Spleen (tissue), 11 donors: ENCODE data around the gene PHKG1. TPM values are rescaled to one million over a fixed set of nuclear protein-coding genes. Genes with fewer than 3 reads are reported as not detected.
"Not testable (repeated sequence)": the region's sequence is repeated elsewhere in the genome, so short reads cannot be mapped to it uniquely, and the experiment has no call there.

Experiments used
- DNase-seq: peaks from one replicate; pipeline ENCODE4 v3.0.0-alpha.2; 2020
- H3K27ac ChIP-seq, 8 donors: fragments of 200-600 bp; sonication (generic) in 7 of 8; 1 replicate in 4 of 8; 2 replicates in 4 of 8; pipeline versions ENCODE4 v1.5.0 to v1.8.0; 2016 to 2021; ENCODE audit warnings: inconsistent platforms in 4 of 8, mild to moderate bottlenecking in 4 of 8, moderate library complexity in 1 of 8
- H3K27me3 ChIP-seq, 7 donors: fragments of 200-600 bp; sonication (generic) in 6 of 7; replicated peaks in 1 of 7; 1 replicate in 4 of 7; 2 replicates in 3 of 7; pipeline versions ENCODE4 v1.5.0 to v1.8.0; 2016 to 2021; ENCODE audit warnings: inconsistent platforms in 3 of 7, mild to moderate bottlenecking in 1 of 7
- H3K36me3 ChIP-seq, 6 donors: fragments of 200-600 bp; sonication (generic) in 5 of 6; 1 replicate in 4 of 6; 2 replicates in 2 of 6; pipeline versions ENCODE4 v1.5.0 to v1.8.0; 2016 to 2021; ENCODE audit warnings: inconsistent platforms in 2 of 6
- H3K4me1 ChIP-seq, 6 donors: fragments of 200-600 bp; sonication (generic) in 5 of 6; 1 replicate in 3 of 6; 2 replicates in 3 of 6; pipeline versions ENCODE4 v1.5.0 to v1.8.0; 2016 to 2021; ENCODE audit warnings: inconsistent platforms in 3 of 6
- H3K4me3 ChIP-seq, 8 donors: fragments of 200-600 bp; sonication (generic) in 7 of 8; 1 replicate in 4 of 8; 2 replicates in 4 of 8; pipeline versions ENCODE4 v1.5.0 to v1.8.0; 2016 to 2021; ENCODE audit warnings: inconsistent platforms in 4 of 8, mild to moderate bottlenecking in 4 of 8, moderate library complexity in 2 of 8
- H3K9me3 ChIP-seq, 8 donors: fragments of 200-600 bp; sonication (generic) in 7 of 8; 1 replicate in 4 of 8; 2 replicates in 4 of 8; pipeline versions ENCODE4 v1.5.0 to v1.8.0; 2016 to 2021; ENCODE audit warnings: inconsistent platforms in 4 of 8
- POLR2A ChIP-seq, 3 donors: fragments of 450-650 bp; IDR thresholded peaks; one replicate each; pipeline ENCODE4 v1.5.1; 2017; ENCODE audit warnings: antibody characterized with exemption in 3 of 3, mild to moderate bottlenecking in 1 of 3
- POLR2AphosphoS5 ChIP-seq, 3 donors: sonication (generic); formaldehyde crosslinking; IDR thresholded peaks; one replicate each; pipeline ENCODE4 v1.5.1; 2017; ENCODE audit warnings: antibody characterized with exemption in 3 of 3
- WGBS, 5 donors: extraction: QIAGEN DNeasy Blood & Tissue Kit in 3 of 5; methylation state at CpG; one replicate each; pipeline versions ENCODE4 v1.1.5 to v1.1.7; 2013 to 2018; 5-methylcytosine and 5-hydroxymethylcytosine counted together
- intact Hi-C: fragments of 100-400 bp; cut with DNase I; formaldehyde crosslinking; loops from one replicate; pipeline ENCODE4 v1.15.0; 2023; ENCODE audit warnings: low total_unique reads
- polyA plus RNA-seq, 3 donors: library from polyadenylated mRNA; stranded (reverse); fragments of 200-250 nt; gene quantifications; one replicate each; pipeline ENCODE4 v1.2.1, GENCODE V29; 2013
- total RNA-seq, 7 donors: library from RNA; depleted of rRNA in 3 of 7; stranded (reverse); fragments of >200 nt in 3 of 7; fragmentation: NEBNext Ultra II Directional in 4 of 7; extraction: Animal tissue kit (Norgen Biotek cat#: 25700) in 4 of 7; gene quantifications; one replicate each; pipeline versions ENCODE4 v1.1.0 to v1.2.1, GENCODE V29; 2016 to 2021
- TF ChIP-seq, protein P1 (sequence below), 11 experiments: fragments of 200-600 bp in 7 of 11; fragments of 450-650 bp in 4 of 11; sonication (generic) in 4 of 11; IDR thresholded peaks in 8 of 11; conservative IDR thresholded peaks in 3 of 11; 1 replicate in 7 of 11; 2 replicates in 4 of 11; pipeline versions ENCODE4 v1.4.0 to v1.8.0; 2016 to 2021; ENCODE audit warnings: antibody characterized with exemption in 11 of 11, inconsistent platforms in 4 of 11, mild to moderate bottlenecking in 1 of 11
- donor health status: healthy with polysubstance abuse.
- donor health status: DM: no; HTN: no; CAD: no; lungs with moderate emphysema.
- donor health status: DM: no; HTN: no; CAD: no.
- donor health status: Bipolar disorder and iron deficiency.
- donor health status: healthy.
- donor health status: DM: no; HTN: no; CAD: no.
- donor health status: DM: yes; HTN: yes; CAD: no.

PHKG1 gene
- total and polyA plus RNA-seq, 10 donors = 0.86 to 3.4 (median 1.2) TPM; not detected in 1

DNA sequence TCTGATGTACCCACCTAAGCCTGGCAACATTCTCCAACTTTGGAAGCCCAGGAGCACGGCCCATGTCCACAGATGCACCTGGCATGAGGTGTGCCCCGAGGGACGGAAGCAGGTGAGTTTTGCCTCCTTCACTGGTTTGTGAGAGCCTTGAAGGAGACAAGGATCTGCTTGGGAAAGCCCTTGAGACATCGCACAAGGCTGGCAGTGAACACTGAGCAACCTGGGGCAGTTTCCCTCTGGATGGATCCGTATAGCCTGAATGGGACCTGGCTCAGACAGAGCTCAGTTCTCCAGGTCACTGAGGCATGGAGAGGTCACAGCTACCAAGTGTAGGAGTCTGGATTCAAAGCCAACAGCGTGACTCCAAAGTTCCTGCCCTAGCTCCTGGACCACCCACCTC, 32.2 kb upstream of the PHKG1 start:
- no peak overlapping the region for H3K4me3 ChIP-seq
- WGBS, 5 donors = 69 to 89% (median 69%) methylated on average over 5 to 6 of the region's 6 CpGs
- H3K36me3 ChIP-seq = no peaks in the 10 kb centered on the region
- no peaks in the 10 kb centered on the region for H3K27me3 ChIP-seq
- H3K9me3 ChIP-seq = no peaks in the 10 kb centered on the region
- no peak for DNase-seq
- no peaks in the 10 kb centered on the region for H3K4me1 ChIP-seq
- no peak for TF ChIP-seq POLR2AphosphoS5 (IDR thresholded peaks at IDR 0.05)
- TF ChIP-seq POLR2A (IDR thresholded peaks at IDR 0.05) = no peak
- TF ChIP-seq, protein P1, sequence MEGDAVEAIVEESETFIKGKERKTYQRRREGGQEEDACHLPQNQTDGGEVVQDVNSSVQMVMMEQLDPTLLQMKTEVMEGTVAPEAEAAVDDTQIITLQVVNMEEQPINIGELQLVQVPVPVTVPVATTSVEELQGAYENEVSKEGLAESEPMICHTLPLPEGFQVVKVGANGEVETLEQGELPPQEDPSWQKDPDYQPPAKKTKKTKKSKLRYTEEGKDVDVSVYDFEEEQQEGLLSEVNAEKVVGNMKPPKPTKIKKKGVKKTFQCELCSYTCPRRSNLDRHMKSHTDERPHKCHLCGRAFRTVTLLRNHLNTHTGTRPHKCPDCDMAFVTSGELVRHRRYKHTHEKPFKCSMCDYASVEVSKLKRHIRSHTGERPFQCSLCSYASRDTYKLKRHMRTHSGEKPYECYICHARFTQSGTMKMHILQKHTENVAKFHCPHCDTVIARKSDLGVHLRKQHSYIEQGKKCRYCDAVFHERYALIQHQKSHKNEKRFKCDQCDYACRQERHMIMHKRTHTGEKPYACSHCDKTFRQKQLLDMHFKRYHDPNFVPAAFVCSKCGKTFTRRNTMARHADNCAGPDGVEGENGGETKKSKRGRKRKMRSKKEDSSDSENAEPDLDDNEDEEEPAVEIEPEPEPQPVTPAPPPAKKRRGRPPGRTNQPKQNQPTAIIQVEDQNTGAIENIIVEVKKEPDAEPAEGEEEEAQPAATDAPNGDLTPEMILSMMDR (IDR thresholded peaks at IDR 0.05 in 8 of 11, conservative IDR thresholded peaks at IDR 0.05 in 3 of 11) = no peak
- intact Hi-C loops = no loop called here
- no peak overlapping the region for H3K27ac ChIP-seq

DNA sequence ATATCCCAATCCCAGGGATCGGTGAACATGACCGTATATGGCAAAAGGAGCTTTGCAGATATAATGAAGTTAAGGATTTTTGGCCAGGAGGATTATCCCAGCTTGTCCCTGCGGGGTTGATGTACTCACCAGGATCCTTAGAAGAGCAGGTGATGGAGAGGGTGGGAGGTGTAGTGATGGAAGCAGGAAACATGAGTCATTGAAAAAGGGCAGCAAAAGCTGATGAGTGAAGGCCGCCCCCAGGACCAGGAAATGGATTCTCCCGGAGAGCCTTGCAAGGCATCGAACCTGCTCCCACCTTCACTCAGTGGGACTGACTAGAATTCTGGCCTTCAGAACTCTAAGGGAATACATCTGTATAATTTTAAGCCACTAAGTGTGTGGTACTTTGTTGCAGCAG, 28.7 kb upstream of the PHKG1 start:
- no peak overlapping the region for H3K27ac ChIP-seq
- H3K36me3 ChIP-seq = no peaks in the 10 kb centered on the region
- H3K4me3 ChIP-seq = no peak overlapping the region
- H3K4me1 ChIP-seq = peaks cover 0 to under 1% (median 0%) of the 10 kb centered on the region in 6 donors
- TF ChIP-seq, protein P1 (IDR thresholded peaks at IDR 0.05 in 8 of 11, conservative IDR thresholded peaks at IDR 0.05 in 3 of 11) = no peak
- TF ChIP-seq POLR2A (IDR thresholded peaks at IDR 0.05) = no peak
- no peak for TF ChIP-seq POLR2AphosphoS5 (IDR thresholded peaks at IDR 0.05)
- intact Hi-C loops = no loop called here
- 77 to 86% (median 84%) methylated on average over 6 of the region's 6 CpGs for WGBS, 5 donors
- peaks cover under 1 to 11% (median 6%) of the 10 kb centered on the region in 7 donors for H3K27me3 ChIP-seq
- no peaks in the 10 kb centered on the region for H3K9me3 ChIP-seq
- no peak for DNase-seq

DNA sequence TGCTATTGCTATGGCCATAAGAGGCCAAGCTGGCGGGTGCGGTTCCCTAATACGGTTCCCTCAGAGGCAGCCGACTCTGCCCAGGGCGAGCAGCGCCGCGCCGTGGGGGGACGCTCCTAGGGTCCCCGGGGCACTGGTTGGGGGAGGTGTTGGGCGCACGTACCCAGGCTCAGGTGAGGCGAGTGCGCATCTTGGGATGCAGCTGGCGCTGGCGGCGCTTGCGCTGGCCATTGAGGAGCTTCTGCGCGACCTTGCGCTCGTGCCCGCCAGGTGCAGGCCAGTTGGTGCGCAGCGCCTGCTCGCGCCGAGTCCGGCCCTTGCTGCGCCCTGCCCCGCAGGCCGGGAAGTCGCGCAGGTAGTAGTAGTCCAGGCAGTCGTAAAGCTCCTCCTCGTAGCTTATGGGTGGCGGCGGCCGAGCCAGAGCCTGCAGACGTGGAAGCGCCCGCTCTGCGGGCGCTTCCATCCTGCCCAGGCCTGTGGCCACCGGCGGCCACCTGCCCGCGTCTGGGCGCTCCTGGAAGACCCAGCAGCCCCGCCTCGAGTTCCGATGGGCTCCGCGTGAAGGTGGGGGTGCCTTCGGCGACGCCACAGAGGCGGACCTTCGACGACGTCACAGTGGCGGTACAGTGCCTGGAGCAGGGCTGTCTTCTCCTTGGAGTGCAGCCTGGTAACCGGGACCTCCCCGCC, 23.2 kb upstream of the PHKG1 start, which contains the start of gene NUPR2:
Gene NUPR2 (minus strand): TSS at position 566 of the 687 bp plus-strand sequence. CDS start 103 bp downstream, at position 463.
- Histone ChIP-seq H3K27ac (no peak within 1 kb of the TSS), H3K27me3 (peaks cover 2 to 29% (median 16%) of the 10 kb centered on the region in 7 donors), H3K4me3 (peak within 1 kb of the TSS in 2 of 8 donors; percentile 2 to 35), H3K4me1 (peaks cover 0 to 8% (median 0%) of the 10 kb centered on the region in 6 donors), H3K9me3 (no peaks in the 10 kb centered on the region), H3K36me3 (no peaks in the 10 kb centered on the region)
- intact Hi-C loops = no loop called here
- TF ChIP-seq POLR2A (IDR thresholded peaks at IDR 0.05) (no peak), POLR2AphosphoS5 (IDR thresholded peaks at IDR 0.05) (no peak)
- TF ChIP-seq, protein P1 (IDR thresholded peaks at IDR 0.05 in 8 of 11, conservative IDR thresholded peaks at IDR 0.05 in 3 of 11) = no peak
- DNase-seq = no peak
- WGBS, 5 donors = 8 to 18% (median 11%) methylated on average over 22 to 65 of the region's 65 CpGs

DNA sequence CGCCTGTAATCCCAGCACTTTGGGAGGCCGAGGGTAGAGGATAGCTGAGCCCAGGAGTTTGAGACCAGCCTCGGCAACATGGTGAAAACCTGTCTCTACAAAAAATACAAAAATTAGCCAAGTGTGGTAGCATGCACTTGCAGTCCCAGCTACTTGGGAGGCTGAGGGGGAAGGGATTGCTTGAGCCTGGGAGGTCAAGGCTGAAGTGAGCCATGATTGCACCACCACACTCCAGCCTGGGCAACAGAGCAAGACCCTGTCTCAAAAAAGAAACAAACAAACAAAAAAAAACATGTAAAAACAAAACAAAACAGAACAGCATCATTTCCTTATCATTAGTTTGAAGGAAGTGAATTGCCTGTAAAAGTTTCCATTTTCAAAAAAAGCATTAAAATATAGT, 19.5 kb upstream of the PHKG1 start:
- H3K9me3 ChIP-seq, H3K36me3 ChIP-seq, DNase-seq, H3K4me3 ChIP-seq, H3K27ac ChIP-seq, intact Hi-C loops: not testable (repeated sequence)
- WGBS, 5 donors = 70 to 93% (median 89%) methylated on average over 3 of the region's 3 CpGs
- peaks cover 2 to 27% (median 14%) of the 10 kb centered on the region in 7 donors for H3K27me3 ChIP-seq
- H3K4me1 ChIP-seq = peaks cover 0 to 14% (median 6%) of the 10 kb centered on the region in 6 donors
